ENCODE measurements around the gene CTNNBL1. TPM values are rescaled to one million over a fixed set of nuclear protein-coding genes. Genes with fewer than 3 reads are reported as not detected.

The CTNNBL1 gene
- total RNA-seq, 2 donors from 2014 or later: 8.6 to 17.4 TPM

DNA sequence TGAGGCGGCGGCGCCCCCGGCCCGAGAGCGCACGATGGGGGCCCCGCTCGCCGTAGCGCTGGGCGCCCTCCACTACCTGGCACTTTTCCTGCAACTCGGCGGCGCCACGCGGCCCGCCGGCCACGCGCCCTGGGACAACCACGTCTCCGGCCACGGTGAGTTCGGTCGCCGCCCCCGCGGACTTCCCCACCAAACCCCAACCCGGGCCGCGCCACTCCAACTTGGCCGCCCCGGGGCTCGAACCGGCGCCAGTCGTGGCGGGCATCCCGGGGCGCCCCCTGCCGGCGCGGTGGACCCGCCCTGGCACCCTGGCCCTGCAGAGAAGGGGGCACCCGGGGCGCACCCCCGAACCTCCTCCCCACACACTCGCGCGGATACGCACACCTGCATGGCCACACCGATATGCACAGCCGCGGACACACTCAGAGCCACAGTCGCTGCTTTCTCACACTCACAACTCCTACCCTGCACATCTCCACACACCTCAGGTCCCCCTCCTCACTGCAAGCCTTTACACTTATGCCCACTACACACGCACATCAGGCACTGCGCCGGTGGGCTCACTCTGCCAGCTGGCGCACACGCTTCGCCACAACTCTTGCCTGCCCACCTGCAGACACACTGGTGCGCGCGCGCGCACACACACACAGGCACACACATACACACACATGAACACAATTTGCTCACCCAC is 209.6 kb downstream of the CTNNBL1 start:
- Histone ChIP-seq H3K9me3 (no peaks in the 10 kb centered on the region), H3K27me3 (peaks cover 0 to 9% of the 10 kb centered on the region in 2 donors), H3K36me3 (replicated peaks in 1 of 2; ENCODE audit: insufficient read depth in 1 of 2, low read depth in 2 of 2) (no peaks in the 10 kb centered on the region), H3K4me3 (no peak overlapping the region), H3K4me1 (peaks cover 13% of the 10 kb centered on the region), H3K27ac (no peak overlapping the region)
- 27 to 93% methylated on average over 15 to 66 of the region's 67 CpGs for WGBS, 2 donors
- ATAC-seq (no peak), DNase-seq (no peak)
- TF ChIP-seq POLR2A (IDR thresholded peaks at IDR 0.05): no peak
- TF ChIP-seq, protein P1, sequence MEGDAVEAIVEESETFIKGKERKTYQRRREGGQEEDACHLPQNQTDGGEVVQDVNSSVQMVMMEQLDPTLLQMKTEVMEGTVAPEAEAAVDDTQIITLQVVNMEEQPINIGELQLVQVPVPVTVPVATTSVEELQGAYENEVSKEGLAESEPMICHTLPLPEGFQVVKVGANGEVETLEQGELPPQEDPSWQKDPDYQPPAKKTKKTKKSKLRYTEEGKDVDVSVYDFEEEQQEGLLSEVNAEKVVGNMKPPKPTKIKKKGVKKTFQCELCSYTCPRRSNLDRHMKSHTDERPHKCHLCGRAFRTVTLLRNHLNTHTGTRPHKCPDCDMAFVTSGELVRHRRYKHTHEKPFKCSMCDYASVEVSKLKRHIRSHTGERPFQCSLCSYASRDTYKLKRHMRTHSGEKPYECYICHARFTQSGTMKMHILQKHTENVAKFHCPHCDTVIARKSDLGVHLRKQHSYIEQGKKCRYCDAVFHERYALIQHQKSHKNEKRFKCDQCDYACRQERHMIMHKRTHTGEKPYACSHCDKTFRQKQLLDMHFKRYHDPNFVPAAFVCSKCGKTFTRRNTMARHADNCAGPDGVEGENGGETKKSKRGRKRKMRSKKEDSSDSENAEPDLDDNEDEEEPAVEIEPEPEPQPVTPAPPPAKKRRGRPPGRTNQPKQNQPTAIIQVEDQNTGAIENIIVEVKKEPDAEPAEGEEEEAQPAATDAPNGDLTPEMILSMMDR (IDR thresholded peaks at IDR 0.05): no peak
- intact Hi-C loops (cut with DNase I): no loop called here

- no peak for TF ChIP-seq POLR2A (IDR thresholded peaks at IDR 0.05)
- TF ChIP-seq, protein P1 (IDR thresholded peaks at IDR 0.05): no peak
- H3K4me1 ChIP-seq: peaks cover 13% of the 10 kb centered on the region
- intact Hi-C loops (cut with DNase I): no loop called here
- H3K4me3 ChIP-seq: no peak overlapping the region
- peaks cover 0 to 9% of the 10 kb centered on the region in 2 donors for H3K27me3 ChIP-seq
- H3K9me3 ChIP-seq: no peaks in the 10 kb centered on the region
- DNase-seq (no peak), ATAC-seq (no peak)
- no peak overlapping the region for H3K27ac ChIP-seq
- no peaks in the 10 kb centered on the region for H3K36me3 ChIP-seq (replicated peaks in 1 of 2; ENCODE audit: insufficient read depth in 1 of 2, low read depth in 2 of 2)
- WGBS, 2 donors: 71 to 76% methylated on average over 7 to 11 of the region's 12 CpGs
Observed at GRCh38 chr20:37904008-37904642, 210.3 kb downstream of the CTNNBL1 start.

- DNase-seq: no peak
- Histone ChIP-seq H3K36me3 (replicated peaks in 1 of 2; ENCODE audit: insufficient read depth in 1 of 2, low read depth in 2 of 2) (no peaks in the 10 kb centered on the region), H3K9me3 (no peaks in the 10 kb centered on the region), H3K4me3 (no peak overlapping the region), H3K27ac (no peak overlapping the region), H3K27me3 (peaks cover 0 to 9% of the 10 kb centered on the region in 2 donors), H3K4me1 (peaks cover 13% of the 10 kb centered on the region)
- ATAC-seq: no peak
- intact Hi-C loops (cut with DNase I): no loop called here
- 65 to 78% methylated on average over 8 of the region's 8 CpGs for WGBS, 2 donors
- TF ChIP-seq, protein P1 (IDR thresholded peaks at IDR 0.05): no peak
- no peak for TF ChIP-seq POLR2A (IDR thresholded peaks at IDR 0.05)
Observed at GRCh38 chr20:37904845-37905373, 211.1 kb downstream of the CTNNBL1 start.

GRCh38 chr20:37905671-37906613 is 212.1 kb downstream of the CTNNBL1 start:
- TF ChIP-seq, protein P1 (IDR thresholded peaks at IDR 0.05): no peak
- TF ChIP-seq POLR2A (IDR thresholded peaks at IDR 0.05): no peak

More at GRCh38 chr20:37905671-37906613, 212.1 kb downstream of the CTNNBL1 start:
- peaks cover 0 to 9% of the 10 kb centered on the region in 2 donors for H3K27me3 ChIP-seq
- WGBS, 2 donors: 44 to 49% methylated on average over 12 to 16 of the region's 16 CpGs
- peaks cover 13% of the 10 kb centered on the region for H3K4me1 ChIP-seq
- intact Hi-C loops (cut with DNase I): no loop called here
- no peaks in the 10 kb centered on the region for H3K36me3 ChIP-seq (replicated peaks in 1 of 2; ENCODE audit: insufficient read depth in 1 of 2, low read depth in 2 of 2)
- H3K27ac ChIP-seq: no peak overlapping the region
- ATAC-seq: no peak
- DNase-seq: no peak
- no peak overlapping the region for H3K4me3 ChIP-seq
- no peaks in the 10 kb centered on the region for H3K9me3 ChIP-seq
